Measurements from ENCODE around the gene FYN.

The FYN gene

GRCh38 chr6:111612379-111612778 lies 260.9 kb downstream of the FYN start:
- no peak overlapping the region for H3K4me3 ChIP-seq (replicated peaks; ENCODE audit: low read depth, low read length)
- no peak for TF ChIP-seq CTCF (IDR thresholded peaks at IDR 0.05; ENCODE audit: low read depth, low read length, missing control alignments)
- DNase-seq (ENCODE audit: extremely low read depth, low read depth): no peak

- no peak overlapping the region for H3K4me3 ChIP-seq (replicated peaks; ENCODE audit: low read depth, low read length)
- DNase-seq (ENCODE audit: extremely low read depth, low read depth): no peak
- no peak for TF ChIP-seq CTCF (IDR thresholded peaks at IDR 0.05; ENCODE audit: low read depth, low read length, missing control alignments)
These were observed 262.6 kb downstream of the FYN start for GRCh38 chr6:111610548-111611172.
